GM19351 (cell line): ENCODE measurements around the gene STAT2.
A peak's percentile ranks its signal among the peaks of the same experiment; 100 is the strongest.
"Not testable (repeated sequence)": the region's sequence is repeated elsewhere in the genome, so short reads cannot be mapped to it uniquely, and the experiment has no call there.

Source experiments
- ATAC-seq: cut with Tn5 transposase; IDR thresholded peaks from one replicate; pipeline ENCODE4 v1.9.1; 2021; ENCODE audit warnings: mild to moderate bottlenecking, moderate library complexity; ENCODE audit not compliant: unreplicated experiment

Gene STAT2

DNA sequence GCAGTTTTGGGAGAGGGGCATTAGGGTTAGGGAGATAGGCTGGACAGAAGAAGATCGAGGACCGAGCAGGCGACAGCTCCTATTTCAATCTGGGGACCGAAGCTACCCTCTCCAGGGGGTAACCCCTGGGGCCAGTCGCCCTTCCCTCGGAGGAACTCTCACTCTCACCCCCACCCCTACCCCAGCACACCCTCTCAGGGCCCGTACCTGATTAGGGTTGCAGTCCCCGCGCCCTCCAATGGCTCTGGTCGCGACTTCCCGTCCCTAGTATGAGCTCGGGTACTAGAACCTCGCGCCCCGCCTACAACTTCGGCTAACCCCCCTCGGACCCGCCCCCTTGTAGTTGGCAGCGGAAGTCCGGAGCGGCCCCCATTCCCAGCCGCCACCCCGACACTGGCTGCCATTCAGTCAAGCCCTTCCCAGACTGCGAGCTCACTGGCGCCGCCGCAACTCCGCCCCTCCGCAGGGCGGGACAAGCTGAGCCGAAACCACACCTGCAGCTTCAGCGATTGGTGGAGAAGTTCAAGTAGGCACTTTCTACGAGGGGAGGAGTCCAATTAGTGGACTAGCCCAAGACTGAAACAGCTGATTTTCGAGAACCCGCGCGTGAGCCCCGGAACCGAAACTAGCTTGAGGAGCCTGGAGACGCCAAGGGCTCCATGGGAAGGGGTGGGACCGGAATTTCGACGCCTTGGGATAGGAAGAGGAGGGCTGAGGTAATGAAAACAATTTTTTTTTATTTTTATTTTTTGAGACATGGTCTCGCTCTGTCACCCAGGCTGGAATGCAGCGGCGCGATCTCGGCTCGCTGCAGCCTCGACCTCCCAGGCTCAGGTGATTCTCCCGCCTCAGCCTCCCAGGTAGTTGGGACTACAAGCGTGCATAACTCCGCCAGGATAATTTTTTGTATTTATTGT is at the start of gene STAT2:
Gene STAT2, minus strand, starts transcription at position 257 of the 917 bp plus-strand sequence. CDS start 3,536 bp downstream, outside the sequence.
- ATAC-seq, result peak; percentile 96

DNA sequence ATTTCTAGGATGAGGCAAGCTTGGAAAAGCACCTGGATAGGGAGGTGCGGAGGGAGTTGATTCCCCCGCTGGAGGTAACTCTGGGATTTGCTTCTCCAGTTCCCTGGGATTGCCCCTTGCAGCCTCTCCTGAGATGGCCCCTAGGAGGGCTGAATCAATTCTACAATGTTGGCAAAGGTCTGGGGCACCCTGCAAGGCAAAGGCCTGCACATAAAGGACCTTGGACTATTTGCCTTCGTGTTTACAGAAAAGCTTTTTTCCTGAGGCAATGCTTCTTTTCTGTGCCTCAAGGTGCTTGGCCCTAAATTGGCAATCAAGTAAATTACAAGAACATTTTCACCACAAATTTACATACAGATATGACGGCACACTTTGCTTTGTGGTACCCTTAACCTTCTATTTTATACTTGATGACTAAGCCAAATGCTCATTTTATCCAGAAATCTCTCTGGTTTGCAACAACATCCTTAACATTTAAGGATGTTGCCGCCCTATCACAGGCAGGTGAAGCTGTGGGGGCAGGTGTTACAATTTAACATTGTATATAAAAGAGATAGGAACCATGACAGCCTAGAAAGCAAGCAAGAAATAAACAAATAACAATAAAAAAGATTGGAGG is 49.0 kb upstream of the STAT2 start:
- ATAC-seq, result no peak

DNA sequence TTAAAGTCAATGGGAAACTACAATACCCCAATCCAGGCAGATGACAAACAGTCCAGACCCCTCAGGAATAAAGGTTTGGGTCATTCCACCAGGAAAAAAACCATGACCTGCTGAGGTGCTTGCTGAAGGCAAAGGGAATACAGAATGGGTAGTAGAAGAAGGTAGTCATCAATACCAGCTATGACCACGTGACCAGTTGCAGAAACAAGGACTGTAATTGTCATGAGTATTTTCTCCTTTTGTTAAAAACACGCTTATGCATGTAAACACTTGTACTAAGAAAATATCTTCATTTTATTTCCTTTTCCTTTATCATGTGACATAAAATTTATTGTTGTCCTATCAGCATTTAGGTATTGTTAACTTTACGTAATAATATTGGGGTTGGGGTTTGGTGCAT is 44.3 kb upstream of the STAT2 start:
- not testable (repeated sequence) for ATAC-seq

DNA sequence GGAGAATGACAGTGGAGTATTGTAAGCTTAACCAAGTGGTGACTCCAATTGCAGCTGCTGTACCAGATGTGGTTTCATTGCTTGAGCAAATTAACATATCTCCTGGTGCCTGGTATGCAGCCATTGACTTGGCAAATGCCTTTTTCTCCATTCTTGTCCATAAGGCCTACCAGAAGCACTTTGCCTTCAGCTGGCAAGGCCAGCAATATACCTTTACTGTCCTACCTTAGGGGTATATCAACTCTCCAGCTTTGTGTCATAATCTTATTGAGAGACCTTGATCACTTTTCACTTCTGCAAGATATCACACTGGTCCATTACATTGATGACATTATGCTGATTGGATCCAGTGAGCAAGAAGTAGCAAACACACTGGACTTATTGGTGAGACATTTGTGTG is 41.7 kb upstream of the STAT2 start:
- not testable (repeated sequence) for ATAC-seq

DNA sequence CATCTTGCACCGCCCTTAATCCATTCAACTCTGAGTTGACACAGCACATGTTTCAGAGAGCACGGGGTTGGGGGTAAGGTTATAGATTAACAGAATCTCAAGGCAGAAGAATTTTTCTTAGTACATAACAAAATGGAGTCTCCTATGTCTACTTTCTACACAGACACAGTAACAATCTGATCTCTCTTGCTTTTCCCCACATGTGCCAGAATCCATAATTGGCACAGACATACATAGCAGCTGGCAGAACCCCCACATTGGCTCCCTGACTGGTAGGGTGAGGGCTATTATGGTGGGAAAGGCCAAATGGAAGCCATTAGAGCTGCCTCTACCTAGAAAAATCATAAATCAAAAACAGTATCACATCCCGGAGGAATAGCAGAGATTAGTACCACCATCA is 41.2 kb upstream of the STAT2 start:
- not testable (repeated sequence) for ATAC-seq

DNA sequence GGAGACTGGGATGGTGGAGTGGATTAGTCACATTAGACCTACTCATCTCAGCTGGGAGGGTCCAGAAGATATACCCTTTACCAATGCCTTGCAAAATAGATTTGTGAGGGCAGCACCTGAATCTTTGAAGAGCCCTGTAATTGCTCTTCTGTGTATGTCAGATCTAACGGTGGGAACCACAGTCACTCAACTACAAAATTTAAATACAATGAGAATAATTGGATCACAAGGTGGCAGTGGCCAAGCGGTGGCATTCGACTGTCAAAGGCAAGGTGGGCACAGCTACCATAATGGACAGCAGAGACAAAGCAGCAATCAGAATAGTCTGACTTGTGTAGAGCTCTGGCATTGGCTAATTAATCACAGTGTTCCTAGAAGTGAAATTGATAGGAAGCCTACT is 39.6 kb upstream of the STAT2 start:
- not testable (repeated sequence) for ATAC-seq

DNA sequence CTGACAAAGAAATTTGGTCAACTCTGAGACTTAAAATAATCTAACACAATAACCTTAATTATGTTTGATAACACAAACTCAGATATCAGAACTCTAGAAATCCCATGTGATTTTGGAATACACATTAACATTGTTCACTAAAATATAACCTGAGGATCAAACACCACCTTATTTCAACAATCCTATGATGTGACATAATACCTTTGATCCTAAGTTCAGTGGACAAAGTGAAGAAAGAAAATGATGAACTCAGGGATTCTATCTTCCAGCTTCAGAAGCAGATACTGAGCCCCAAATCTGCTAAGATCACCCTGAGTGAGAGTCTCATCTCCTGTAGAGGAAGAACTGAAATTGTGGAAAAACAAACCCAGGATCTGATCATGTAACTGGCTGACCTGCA is 38.4 kb upstream of the STAT2 start:
- no peak for ATAC-seq

DNA sequence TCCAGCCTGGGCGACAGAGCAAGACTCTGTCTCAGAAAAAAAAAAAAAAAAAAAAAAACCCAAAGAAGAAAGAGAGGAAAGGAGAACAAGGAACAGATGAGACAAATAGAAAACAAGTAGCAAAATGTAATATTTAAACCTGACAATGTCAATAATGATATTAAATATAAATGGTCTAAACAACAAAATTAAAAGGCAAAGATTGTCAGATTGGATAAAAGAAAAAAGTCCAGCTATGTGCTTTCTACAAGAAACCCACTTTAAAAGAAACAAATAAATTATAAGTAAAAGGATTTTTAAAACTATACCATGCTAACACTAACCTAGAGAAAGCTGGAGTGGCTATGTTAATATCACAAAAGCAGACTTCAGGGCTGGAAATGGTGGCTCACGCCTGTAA is 32.4 kb upstream of the STAT2 start:
- no peak for ATAC-seq

DNA sequence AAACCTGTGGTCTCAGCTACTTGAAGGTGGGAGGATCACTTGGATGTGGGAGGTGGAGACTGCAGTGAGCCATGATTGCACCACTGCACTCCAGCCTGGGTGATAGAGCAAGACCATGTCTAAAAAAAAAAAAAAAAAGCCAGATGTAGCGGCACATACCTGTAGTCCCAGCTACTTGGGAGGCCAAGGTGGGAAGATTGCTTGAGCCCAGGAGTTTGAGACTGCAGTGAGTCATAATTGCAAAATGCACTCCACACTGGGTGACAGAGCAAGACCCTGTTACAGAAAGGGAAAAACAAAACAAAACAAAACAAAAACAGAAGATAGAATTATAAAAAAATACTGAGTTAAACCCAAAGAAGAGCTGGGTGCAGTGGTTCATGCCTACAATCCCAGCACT is 31.8 kb upstream of the STAT2 start:
- ATAC-seq, result no peak

DNA sequence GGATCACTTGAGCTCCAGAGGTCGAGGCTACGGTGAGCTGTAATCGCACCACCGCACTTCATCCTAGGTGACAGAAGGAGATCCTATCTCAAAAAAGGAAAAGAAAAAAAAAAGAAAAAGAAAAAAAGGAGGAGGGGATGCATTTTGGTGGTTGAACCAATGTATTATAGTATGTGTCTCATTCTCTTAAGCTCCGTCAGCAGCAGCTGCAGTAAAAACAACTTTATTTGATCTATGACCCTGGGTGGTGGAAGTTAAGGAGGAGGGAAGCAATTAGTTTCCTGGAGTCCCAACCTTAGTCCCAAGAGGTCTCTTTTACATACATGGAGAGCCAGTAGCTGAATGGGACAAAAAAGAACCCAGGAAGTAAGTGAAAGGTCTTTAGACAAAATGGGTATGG is 29.5 kb upstream of the STAT2 start:
- ATAC-seq, result no peak

DNA sequence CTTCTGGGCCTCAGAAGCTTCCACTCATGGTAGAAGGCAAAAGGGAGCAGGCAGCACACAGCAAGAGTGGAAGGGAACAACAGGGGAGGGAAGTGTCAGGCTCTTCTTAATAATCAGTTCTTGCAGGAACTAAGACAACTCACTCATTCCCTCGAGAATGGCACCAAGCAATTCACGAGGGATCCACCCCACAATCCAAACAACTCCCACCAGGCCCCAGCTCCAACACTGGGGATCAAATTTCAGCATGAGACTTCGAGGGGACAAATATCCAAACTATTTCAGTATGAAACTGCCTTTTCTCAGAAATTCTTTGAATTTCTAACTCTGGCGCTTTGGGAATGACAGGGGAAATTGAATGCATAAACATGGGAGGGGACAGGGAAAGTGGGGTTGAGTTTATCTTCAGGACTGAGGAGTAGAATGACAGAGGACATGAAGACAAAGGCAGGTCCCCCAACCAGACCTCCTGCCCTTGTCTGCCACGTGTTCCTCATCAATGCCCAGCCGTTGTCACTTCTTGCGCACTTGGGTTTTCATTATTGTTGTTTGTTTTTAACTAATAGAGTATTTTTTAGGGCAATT is 27.3 kb upstream of the STAT2 start:
- no peak for ATAC-seq

DNA sequence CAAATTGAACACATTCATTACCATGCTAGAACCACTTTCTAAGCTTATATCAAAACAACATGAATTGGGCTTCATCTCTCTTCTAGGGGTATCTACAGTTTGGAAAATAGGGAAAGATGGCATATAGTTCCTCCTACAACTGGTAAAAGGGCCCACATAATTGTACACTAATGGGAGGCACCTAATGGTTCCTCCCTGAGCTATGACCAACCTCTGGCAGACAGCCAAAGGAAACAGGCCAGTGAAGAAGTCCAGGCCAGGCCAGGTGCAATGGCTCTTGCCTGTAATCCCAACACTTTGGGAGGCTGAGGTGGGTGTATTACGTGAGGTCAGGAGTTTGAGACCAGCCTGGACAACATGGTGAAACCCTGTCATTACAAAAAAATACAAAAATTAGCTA is 26.0 kb upstream of the STAT2 start:
- ATAC-seq, result no peak

DNA sequence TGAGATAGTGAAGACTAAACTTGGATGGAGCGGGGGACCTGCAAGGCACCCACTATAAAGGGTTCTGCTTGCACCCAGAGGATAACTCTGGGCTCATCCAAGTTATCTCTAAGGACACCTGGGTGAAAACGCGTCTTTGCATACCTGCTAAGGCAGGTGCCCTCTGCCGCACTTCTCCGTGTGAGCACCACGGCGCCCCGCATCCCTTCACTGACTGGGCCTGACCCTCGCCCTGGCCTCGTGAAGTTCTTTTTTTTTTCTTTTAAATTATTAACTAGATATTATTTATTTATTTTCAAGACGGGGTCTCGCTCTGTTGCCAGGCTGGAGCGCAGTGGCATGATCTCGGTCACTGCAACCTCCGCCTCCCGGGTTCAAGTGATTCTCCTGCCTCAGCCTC is 22.7 kb upstream of the STAT2 start:
- no peak for ATAC-seq

DNA sequence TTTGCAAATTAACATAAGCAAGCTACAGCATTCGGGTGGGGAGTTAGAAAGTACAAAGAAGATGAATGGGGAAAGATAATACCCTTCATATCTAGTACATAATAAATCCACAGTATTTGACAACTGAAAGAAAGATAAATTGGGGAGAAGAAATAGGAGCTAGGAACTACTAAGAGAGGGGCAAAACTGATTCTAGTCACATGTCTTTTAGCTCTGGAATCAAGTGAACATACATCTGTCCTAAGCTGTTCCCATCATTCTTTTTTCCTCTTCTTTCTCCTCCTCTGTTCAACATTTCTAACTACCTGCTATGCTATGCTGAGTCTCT is 18.0 kb upstream of the STAT2 start:
- no peak for ATAC-seq

DNA sequence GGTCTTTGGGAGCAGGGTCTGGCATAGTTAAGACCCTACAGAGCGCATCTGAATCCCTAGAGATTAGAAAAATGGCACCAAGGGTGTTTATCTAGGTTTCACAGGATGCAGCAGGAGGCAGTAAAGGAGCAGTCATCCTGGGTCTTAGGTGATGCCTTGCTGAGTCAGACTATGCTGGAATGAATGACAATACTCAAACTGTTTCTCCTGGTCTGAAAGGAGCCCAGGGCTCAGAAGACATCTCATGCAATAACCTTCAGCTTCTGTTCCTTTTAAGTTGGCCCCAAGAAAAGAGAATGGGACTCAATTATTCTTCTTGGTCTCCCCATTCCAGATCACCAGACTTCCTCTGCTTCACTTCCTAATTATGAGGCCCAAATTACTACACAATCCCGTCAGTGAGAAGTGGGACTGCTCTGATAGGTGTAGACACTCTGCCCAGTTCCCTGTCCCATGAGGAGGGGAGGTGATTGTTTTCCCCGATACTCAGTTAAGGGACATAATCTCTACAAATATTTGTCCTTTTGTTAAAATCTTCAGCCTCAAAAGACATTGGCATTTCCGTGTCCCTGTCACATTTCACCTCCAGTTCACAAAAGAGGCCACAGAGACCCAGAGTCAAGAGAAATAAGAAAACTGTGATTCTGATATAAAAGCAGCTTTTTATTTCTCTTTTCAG is 17.5 kb upstream of the STAT2 start:
- ATAC-seq, result no peak

DNA sequence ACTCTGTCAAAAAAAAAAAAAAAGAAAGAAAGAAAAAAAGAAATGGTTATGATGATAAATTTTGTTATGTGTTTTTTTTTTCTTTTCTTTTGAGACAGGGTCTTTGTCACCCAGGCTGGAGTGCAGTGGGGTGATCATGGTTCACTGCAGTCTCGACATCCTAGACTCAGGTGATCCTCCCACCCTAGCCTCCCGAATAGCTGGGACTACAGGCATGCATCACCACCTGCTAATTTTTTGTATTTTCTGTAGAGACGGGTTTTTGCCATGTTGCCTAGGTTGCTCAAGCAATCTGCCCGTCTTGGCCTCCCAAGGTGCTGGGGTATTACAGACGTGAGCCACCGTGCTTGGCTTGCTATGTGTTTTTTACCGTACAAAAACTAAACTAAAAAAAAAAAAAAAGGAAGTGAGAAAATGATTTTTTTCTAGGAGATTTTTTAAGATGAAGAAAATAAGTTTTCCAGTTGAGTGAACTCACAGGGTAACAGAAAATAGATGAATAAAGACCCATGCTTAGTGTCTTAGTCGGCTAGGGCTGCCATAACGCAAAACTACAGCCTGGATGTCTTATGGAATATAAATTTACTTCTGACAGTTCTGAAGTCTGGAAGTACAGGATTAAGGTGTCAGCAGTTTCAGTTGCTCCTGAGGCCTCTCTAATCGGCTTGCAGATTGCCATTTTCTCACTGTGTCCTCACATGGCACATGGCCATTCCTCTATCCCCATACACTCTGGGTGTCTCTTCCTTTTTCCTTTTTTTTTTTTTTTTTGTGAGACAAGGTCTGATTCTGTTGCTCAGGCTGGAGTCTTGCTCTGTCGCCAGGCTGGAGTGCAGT is 15.9 kb upstream of the STAT2 start:
- ATAC-seq, result peak; percentile 73

DNA sequence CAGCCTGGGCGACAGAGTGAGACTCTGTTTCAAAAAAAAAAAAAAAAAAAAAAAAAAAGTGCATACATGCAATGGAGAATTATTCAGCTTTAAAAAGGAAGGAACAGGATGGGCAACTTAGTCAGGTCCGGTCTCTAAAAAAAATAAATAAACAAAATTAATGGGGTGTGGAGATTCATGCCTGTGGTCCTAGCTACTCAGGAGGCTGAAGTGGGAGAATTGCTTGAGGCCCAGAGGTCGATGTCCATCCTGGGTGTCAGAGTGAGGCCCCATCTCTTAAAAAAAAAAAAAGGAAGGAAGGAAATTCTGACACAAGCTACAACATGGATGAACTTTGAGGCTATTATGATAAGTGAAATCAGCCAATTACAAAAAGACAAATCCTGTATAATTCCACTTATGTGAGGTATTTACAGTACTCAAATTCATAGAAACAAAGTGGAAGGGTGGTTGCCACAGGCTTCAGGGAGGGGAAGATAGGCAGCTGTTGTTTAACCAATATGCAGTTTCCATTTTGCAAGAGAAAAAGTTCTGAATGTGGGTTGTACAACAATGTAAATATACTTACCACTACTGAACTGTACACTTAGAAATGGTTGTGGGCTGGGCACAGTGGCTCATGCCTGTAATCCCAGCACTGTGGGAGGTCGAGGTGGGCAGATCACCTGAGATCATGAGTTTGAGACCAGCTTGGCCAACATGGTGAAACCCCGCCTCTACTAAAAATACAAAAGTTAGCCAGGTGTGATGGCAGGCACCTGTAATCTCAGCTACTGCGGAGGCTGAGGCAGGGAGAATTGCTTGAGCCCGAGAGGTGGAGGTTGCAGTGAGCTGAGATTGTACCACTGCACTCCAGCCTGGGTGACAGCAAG is 15.1 kb upstream of the STAT2 start:
- ATAC-seq, result peak; percentile 39

DNA sequence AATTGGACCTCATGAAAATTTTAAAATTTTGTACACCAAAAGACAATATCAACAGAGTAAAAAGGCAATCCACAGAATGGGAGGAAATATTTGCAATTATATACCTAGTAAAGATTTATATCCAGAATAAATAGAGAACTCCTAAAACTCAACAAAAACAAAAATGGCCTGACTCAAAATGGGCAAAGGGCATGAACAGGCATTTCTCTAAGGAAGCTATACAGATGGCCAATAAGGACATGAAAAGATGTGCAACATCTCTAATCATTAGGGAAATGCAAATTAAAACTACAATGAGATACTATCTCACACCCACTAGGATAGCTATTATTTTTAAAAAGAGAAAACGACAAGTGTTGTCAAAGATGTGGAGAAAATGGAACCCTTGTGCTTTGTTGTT is 13.6 kb upstream of the STAT2 start:
- no peak for ATAC-seq

DNA sequence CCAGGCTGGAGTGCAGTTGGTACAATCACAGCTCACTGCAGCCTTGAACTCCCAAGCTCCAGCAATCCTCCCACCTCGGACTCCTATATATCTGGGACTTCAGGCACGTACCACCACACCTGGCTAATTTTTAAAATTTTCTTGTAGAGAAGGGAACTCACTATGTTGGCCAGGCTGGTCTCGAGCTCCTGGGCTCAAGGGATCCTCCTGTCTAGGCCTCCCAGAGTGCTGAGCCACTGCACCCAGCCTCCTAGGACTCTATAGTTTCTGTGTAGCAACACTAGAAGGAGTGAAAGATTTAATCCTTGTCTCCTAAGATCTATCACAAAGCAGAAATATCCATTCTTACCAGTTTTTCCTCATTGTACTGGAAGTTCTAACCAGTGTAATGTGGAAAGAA is 7.0 kb upstream of the STAT2 start:
- no peak for ATAC-seq
